GM18909 (cell line): Measurements from ENCODE around the gene TEKT4.
"Not testable (repeated sequence)": the region's sequence is repeated elsewhere in the genome, so short reads cannot be mapped to it uniquely, and the experiment has no call there.

Experiments
- ATAC-seq: cut with Tn5 transposase; IDR thresholded peaks from one replicate; pipeline ENCODE4 v1.9.1; 2021; ENCODE audit warnings: mild to moderate bottlenecking; ENCODE audit not compliant: unreplicated experiment, poor library complexity

TEKT4 gene

GRCh38 chr2:94875820-94876522 is 4.7 kb downstream of the TEKT4 start:
- ATAC-seq: no peak

- no peak for ATAC-seq
Measured at GRCh38 chr2:94876523-94876863, 5.3 kb downstream of the TEKT4 start.

GRCh38 chr2:94877129-94877528 is 5.9 kb downstream of the TEKT4 start:
- ATAC-seq: no peak

- ATAC-seq: not testable (repeated sequence)
Measured at GRCh38 chr2:94878575-94878974, 7.3 kb downstream of the TEKT4 start.

- no peak for ATAC-seq
Measured at GRCh38 chr2:94879314-94879981, 8.2 kb downstream of the TEKT4 start.

- ATAC-seq: no peak
Measured at GRCh38 chr2:94879982-94880377, 8.8 kb downstream of the TEKT4 start.

- ATAC-seq: no peak
Measured at GRCh38 chr2:94880507-94880906, 9.3 kb downstream of the TEKT4 start.

GRCh38 chr2:94881070-94881469 is 9.8 kb downstream of the TEKT4 start:
- ATAC-seq: no peak

GRCh38 chr2:94890234-94890633 is 19.0 kb downstream of the TEKT4 start:
- ATAC-seq: no peak

GRCh38 chr2:94895273-94895672 is 24.0 kb downstream of the TEKT4 start:
- not testable (repeated sequence) for ATAC-seq

GRCh38 chr2:94906976-94907375 is 35.7 kb downstream of the TEKT4 start:
- ATAC-seq: not testable (repeated sequence)

- ATAC-seq: no peak
Measured at GRCh38 chr2:94923196-94923595, 52.0 kb downstream of the TEKT4 start.

GRCh38 chr2:94924999-94925398 is 53.8 kb downstream of the TEKT4 start:
- not testable (repeated sequence) for ATAC-seq
